Caco-2 (cell line): Measurements from ENCODE around the gene PARP8. TPM values are rescaled to one million over a fixed set of nuclear protein-coding genes. Genes with fewer than 3 reads are reported as not detected.

Source experiments
- BruUV-seq: library from RNA; stranded (reverse); fragments of 400-500 nt; replicated peaks from 2 replicates; lab custom pipeline; 2021; lab: Mats Ljungman, UMichigan
- CTCF ChIA-PET: fragments of 300-600 bp; sonication (Branson Sonifier 250); formaldehyde crosslinking; loops from one replicate; lab custom pipeline; 2022; ENCODE audit warnings: antibody characterized with exemption; lab: Charles Lee
- POLR2A ChIA-PET: fragments of 300-600 bp; sonication (Branson Sonifier 250); formaldehyde crosslinking; loops from one replicate; lab custom pipeline; 2022; ENCODE audit warnings: antibody characterized with exemption; lab: Charles Lee
- DNase-seq, 2 experiments: peaks; one replicate each; pipeline versions ENCODE4 v3.0.0 to v3.0.0-alpha.2; 2020 to 2022
- H3K27me3 ChIP-seq: replicated peaks from 2 replicates; pipeline ENCODE4 v1.6.0; 2011; ENCODE audit warnings: low read length; ENCODE audit not compliant: control insufficient read depth, insufficient read depth
- H3K36me3 ChIP-seq: 2 replicates; pipeline ENCODE4 v1.5.1; 2011; ENCODE audit warnings: low read length; ENCODE audit not compliant: control insufficient read depth, insufficient read depth
- H3K4me1 ChIP-seq: fragments of 250-450 bp; sonication (Bioruptor Pico); 2 replicates; pipeline ENCODE4 v1.5.1; 2020; ENCODE audit warnings: mild to moderate bottlenecking
- H3K4me3 ChIP-seq: 2 replicates; pipeline ENCODE4 v1.5.1; 2011; ENCODE audit warnings: low read depth, mild to moderate bottlenecking, control low read depth, low read length
- H3K9me3 ChIP-seq: fragments of 250-450 bp; sonication (Bioruptor Pico); 2 replicates; pipeline ENCODE4 v1.5.1; 2020; ENCODE audit warnings: mild to moderate bottlenecking, moderate library complexity
- H3K27ac Mint-ChIP-seq: one replicate; pipeline ENCODE4 v1.8.0; 2022; ENCODE audit warnings: mixed read lengths; ENCODE audit not compliant: unreplicated experiment
- H3K27me3 Mint-ChIP-seq: one replicate; pipeline ENCODE4 v1.8.0; 2022; ENCODE audit warnings: mixed read lengths; ENCODE audit not compliant: insufficient read depth, unreplicated experiment
- H3K36me3 Mint-ChIP-seq: one replicate; pipeline ENCODE4 v1.8.0; 2022; ENCODE audit warnings: mild to moderate bottlenecking, mixed read lengths; ENCODE audit not compliant: insufficient read depth, unreplicated experiment
- H3K4me1 Mint-ChIP-seq: one replicate; pipeline ENCODE4 v1.8.0; 2022; ENCODE audit warnings: low read depth, mixed read lengths; ENCODE audit not compliant: unreplicated experiment
- H3K4me3 Mint-ChIP-seq: one replicate; pipeline ENCODE4 v1.8.0; 2022; ENCODE audit warnings: mild to moderate bottlenecking, moderate library complexity, mixed read lengths; ENCODE audit not compliant: unreplicated experiment
- H3K9me3 Mint-ChIP-seq: one replicate; pipeline ENCODE4 v1.8.0; 2022; ENCODE audit warnings: mixed read lengths; ENCODE audit not compliant: unreplicated experiment
- CTCF ChIP-seq, 2 experiments: fragments of 200-600 bp in 1 of 2; IDR thresholded peaks; 1 replicate in 1 of 2; 2 replicates in 1 of 2; pipeline versions ENCODE4 v1.5.1 to v1.8.0; 2011 to 2022; ENCODE audit warnings: antibody characterized with exemption in 1 of 2, control low read depth in 1 of 2, inconsistent platforms in 1 of 2, low read depth in 1 of 2, low read length in 1 of 2, mild to moderate bottlenecking in 1 of 2, moderate library complexity in 1 of 2; ENCODE audit not compliant: insufficient read depth in 1 of 2, severe bottlenecking in 1 of 2, unreplicated experiment in 1 of 2
- intact Hi-C: fragments of 100-400 bp; cut with micrococcal nuclease; formaldehyde crosslinking; loops from one replicate; pipeline ENCODE4 v1.10.0; 2022; ENCODE audit not compliant: unreplicated experiment
- total RNA-seq: library from RNA; stranded (reverse); gene quantifications from 2 replicates; pipeline ENCODE4 v1.2.3, GENCODE V29; 2022

The PARP8 gene
- total RNA-seq, 1 experiment from 2014 or later, result 0.79 TPM

GRCh38 chr5:50738864-50739263 is 72.4 kb downstream of the PARP8 start:
- Mint-ChIP-seq H3K27ac (no peak overlapping the region), H3K9me3 (no peaks in the 10 kb centered on the region), H3K4me1 (no peaks in the 10 kb centered on the region), H3K27me3 (no peaks in the 10 kb centered on the region), H3K36me3 (no peaks in the 10 kb centered on the region), H3K4me3 (no peak overlapping the region)
- Histone ChIP-seq H3K9me3 (no peaks in the 10 kb centered on the region), H3K27me3 (no peaks in the 10 kb centered on the region), H3K36me3 (no peaks in the 10 kb centered on the region), H3K4me3 (no peak overlapping the region), H3K4me1 (no peaks in the 10 kb centered on the region)
- no TSS peak for BruUV-seq
- POLR2A ChIA-PET, result no interaction called here
- no peak for DNase-seq
- CTCF ChIA-PET, result no interaction called here
- intact Hi-C loops, result no loop called here
- no peak for TF ChIP-seq CTCF (IDR thresholded peaks at IDR 0.05; ENCODE audit: insufficient read depth in 1 of 2, low read depth in 1 of 2, low read length in 1 of 2, severe bottlenecking in 1 of 2, unreplicated experiment in 1 of 2)

GRCh38 chr5:50740832-50741231 is 74.4 kb downstream of the PARP8 start:
- no peak overlapping the region for H3K27ac Mint-ChIP-seq

GRCh38 chr5:50744776-50745175 is 78.3 kb downstream of the PARP8 start:
- H3K4me3 ChIP-seq, result no peak overlapping the region

More at GRCh38 chr5:50740832-50741231, 74.4 kb downstream of the PARP8 start:
- ChIA-PET POLR2A (no interaction called here), CTCF (interaction anchor here (0.9 kb wide), 1 partner anchor 10 kb away, joined by 5 read pairs; no protein-coding TSS in a partner anchor)
- intact Hi-C loops, result no loop called here
- H3K4me1 ChIP-seq, result no peaks in the 10 kb centered on the region
- H3K4me3 Mint-ChIP-seq, result no peak overlapping the region
- H3K4me3 ChIP-seq, result no peak overlapping the region
- DNase-seq, result no peak
- no TSS peak for BruUV-seq
- no peaks in the 10 kb centered on the region for H3K9me3 ChIP-seq
- H3K36me3 Mint-ChIP-seq, result no peaks in the 10 kb centered on the region
- no peaks in the 10 kb centered on the region for H3K9me3 Mint-ChIP-seq
- H3K36me3 ChIP-seq, result no peaks in the 10 kb centered on the region
- H3K4me1 Mint-ChIP-seq, result no peaks in the 10 kb centered on the region
- no peaks in the 10 kb centered on the region for H3K27me3 Mint-ChIP-seq
- H3K27me3 ChIP-seq, result no peaks in the 10 kb centered on the region
- TF ChIP-seq CTCF (IDR thresholded peaks at IDR 0.05; ENCODE audit: insufficient read depth in 1 of 2, low read depth in 1 of 2, low read length in 1 of 2, severe bottlenecking in 1 of 2, unreplicated experiment in 1 of 2), result no peak

More at GRCh38 chr5:50744776-50745175, 78.3 kb downstream of the PARP8 start:
- Mint-ChIP-seq H3K27me3 (no peaks in the 10 kb centered on the region), H3K27ac (no peak overlapping the region), H3K4me3 (no peak overlapping the region), H3K36me3 (no peaks in the 10 kb centered on the region), H3K4me1 (no peaks in the 10 kb centered on the region), H3K9me3 (no peaks in the 10 kb centered on the region)
- H3K36me3 ChIP-seq, result no peaks in the 10 kb centered on the region
- H3K9me3 ChIP-seq, result no peaks in the 10 kb centered on the region
- no peak for DNase-seq
- no peaks in the 10 kb centered on the region for H3K27me3 ChIP-seq
- ChIA-PET POLR2A (no interaction called here), CTCF (no interaction called here)
- H3K4me1 ChIP-seq, result no peaks in the 10 kb centered on the region
- BruUV-seq, result no TSS peak
- intact Hi-C loops, result no loop called here
- no peak for TF ChIP-seq CTCF (IDR thresholded peaks at IDR 0.05; ENCODE audit: insufficient read depth in 1 of 2, low read depth in 1 of 2, low read length in 1 of 2, severe bottlenecking in 1 of 2, unreplicated experiment in 1 of 2)
